K562 (cell line): ENCODE data around the gene HSF4. TPM values are rescaled to one million over a fixed set of nuclear protein-coding genes. Genes with fewer than 3 reads are reported as not detected.

Source experiments
- CBFA2T2 ChIP-seq: fragments of 450-650 bp; conservative IDR thresholded peaks from 2 replicates; pipeline ENCODE4 v1.6.1; 2017; ENCODE audit warnings: mild to moderate bottlenecking
- CTCF ChIP-seq, 3 experiments: IDR thresholded peaks in 2 of 3; conservative IDR thresholded peaks in 1 of 3; 2 replicates each; pipeline ENCODE4 v1.5.1; 2011 to 2012; ENCODE audit warnings: low read length in 3 of 3, mild to moderate bottlenecking in 3 of 3, control low read depth in 2 of 3, improper control_type of control experiment in 1 of 3, inconsistent platforms in 1 of 3, low read depth in 1 of 3, mixed read lengths in 1 of 3, moderate library complexity in 1 of 3; ENCODE audit not compliant: insufficient read depth in 2 of 3
- DMBX1 ChIP-seq: fragments of 250-450 bp; sonication (Bioruptor Pico); IDR thresholded peaks from 2 replicates; pipeline ENCODE4 v1.8.0; 2022; ENCODE audit warnings: inconsistent platforms, mild to moderate bottlenecking, moderate library complexity, borderline replicate concordance
- DNMT1 ChIP-seq: fragments of 450-650 bp; IDR thresholded peaks from 2 replicates; pipeline ENCODE4 v1.6.1; 2016; ENCODE audit warnings: antibody characterized with exemption, mild to moderate bottlenecking
- E2F5 ChIP-seq: sonication (generic); formaldehyde crosslinking; IDR thresholded peaks from 2 replicates; pipeline ENCODE4 v1.8.0; 2022; ENCODE audit warnings: mild to moderate bottlenecking, missing genetic modification reagents
- FOXJ2 ChIP-seq: fragments of 200-800 bp; sonication (Bioruptor generic); IDR thresholded peaks from 2 replicates; pipeline ENCODE4 v1.6.1; 2016; ENCODE audit warnings: missing genetic modification characterization, missing compliant biosample characterization
- GTF2F1 ChIP-seq: IDR thresholded peaks from 2 replicates; pipeline ENCODE4 v1.6.1; 2011; ENCODE audit warnings: low read depth, low read length, improper control_type of control experiment
- NRF1 ChIP-seq, 2 experiments: fragments of 450-650 bp; IDR thresholded peaks in 1 of 2; conservative IDR thresholded peaks in 1 of 2; 2 replicates each; pipeline ENCODE4 v1.6.1; 2014; ENCODE audit warnings: mild to moderate bottlenecking in 2 of 2
- RAD51 ChIP-seq: fragments of 450-650 bp; IDR thresholded peaks from 2 replicates; pipeline ENCODE4 v1.7.1; 2016; ENCODE audit warnings: low read depth, mild to moderate bottlenecking, borderline replicate concordance
- RBFOX2 ChIP-seq: fragments of 200-400 bp; formaldehyde crosslinking; IDR thresholded peaks from 2 replicates; pipeline ENCODE4 v1.6.1; 2017; ENCODE audit warnings: low read depth, mild to moderate bottlenecking, low read length, moderate library complexity
- RUNX1 ChIP-seq: sonication (generic); IDR thresholded peaks from 2 replicates; pipeline ENCODE4 v1.6.1; 2016; ENCODE audit warnings: antibody characterized with exemption, low read depth
- SMAD4 ChIP-seq: fragments of 250-450 bp; sonication (Bioruptor Pico); conservative IDR thresholded peaks from 2 replicates; pipeline ENCODE4 v1.8.0; 2021; ENCODE audit warnings: inconsistent platforms, mild to moderate bottlenecking, moderate library complexity
- SMARCB1 ChIP-seq: IDR thresholded peaks from 2 replicates; pipeline ENCODE4 v1.6.1; 2011; ENCODE audit warnings: improper control_type of control experiment, low read depth; ENCODE audit not compliant: insufficient read length
- SRSF7 ChIP-seq: fragments of 200-400 bp; formaldehyde crosslinking; optimal IDR thresholded peaks from 2 replicates; pipeline ENCODE3; 2017; ENCODE audit warnings: mild to moderate bottlenecking, low read depth, low read length
- THRA ChIP-seq: fragments of 450-650 bp; IDR thresholded peaks from 2 replicates; pipeline ENCODE4 v1.6.1; 2017; ENCODE audit warnings: mild to moderate bottlenecking, moderate library complexity
- ZBTB2 ChIP-seq: fragments of 450-650 bp; IDR thresholded peaks from 2 replicates; pipeline ENCODE4 v1.6.1; 2016; ENCODE audit warnings: antibody characterized with exemption
- ZNF121 ChIP-seq: sonication (generic); formaldehyde crosslinking; conservative IDR thresholded peaks from 2 replicates; pipeline ENCODE4 v1.8.0; 2022; ENCODE audit warnings: missing genetic modification reagents
- ZNF224 ChIP-seq: sonication (generic); formaldehyde crosslinking; IDR thresholded peaks from 2 replicates; pipeline ENCODE4 v1.8.0; 2022; ENCODE audit warnings: mild to moderate bottlenecking, missing genetic modification reagents
- ZNF253 ChIP-seq: fragments of 250-450 bp; sonication (Bioruptor Pico); conservative IDR thresholded peaks from 2 replicates; pipeline ENCODE4 v1.6.1; 2021; ENCODE audit warnings: mild to moderate bottlenecking
- ZNF77 ChIP-seq: fragments of 250-450 bp; sonication (Bioruptor Pico); IDR thresholded peaks from 2 replicates; pipeline ENCODE4 v1.5.0; 2020
- polyA plus RNA-seq, 8 experiments: library from polyadenylated mRNA; depleted of rRNA in 4 of 8; stranded (reverse) in 5 of 8; unstranded in 3 of 8; fragments of >200 nt; fragmentation: Nextera tagmentation in 2 of 8; fragmentation: Illumina TruSeq in 1 of 8; extraction: Ambion mirVana in 2 of 8; extraction: Trizol in 1 of 8; gene quantifications; 2 replicates each; pipeline versions ENCODE4 v1.2.1 to v1.2.3, GENCODE V29; 2011 to 2014; ENCODE audit warnings: inconsistent platforms in 1 of 8, missing spikeins in 1 of 8
- total RNA-seq, 7 experiments: library from RNA; depleted of rRNA in 6 of 7; stranded (reverse); fragments of >200 nt in 6 of 7; fragmentation: Illumina TruSeq in 2 of 7; extraction: Trizol in 2 of 7; gene quantifications; 2 replicates each; pipeline versions ENCODE4 v1.2.1 to v1.2.3, GENCODE V29; 2011 to 2021; ENCODE audit warnings: low replicate concordance in 1 of 7

Gene HSF4
- total and polyA plus RNA-seq, 9 of the 15 experiments (the other 6 are each of a cell fraction or from before 2014, with no cell fraction given) = 0.50 to 35.4 (median 8.8) TPM; not detected in 1

- TF ChIP-seq ZBTB2 = no peak
- TF ChIP-seq FOXJ2 = no peak
- TF ChIP-seq ZNF253 = no peak
- TF ChIP-seq RUNX1 = no peak
- TF ChIP-seq ZNF77 = no peak
- no peak for TF ChIP-seq SMARCB1
- peak; percentile 46; the same call in 1 of the 2 replicates for TF ChIP-seq RBFOX2
- TF ChIP-seq CBFA2T2 = 0 out of 2 replicates have a peak, but pooled peaks have one; percentile 10
- no peak for TF ChIP-seq E2F5 (CRISPR knock-in tag)
- no peak for TF ChIP-seq ZNF224 (CRISPR knock-in tag)
- no peak for TF ChIP-seq DMBX1 (CRISPR knock-in tag)
- TF ChIP-seq NRF1 (conservative IDR thresholded peaks at IDR 0.05 in 1 of 2, IDR thresholded peaks at IDR 0.05 in 1 of 2) = peak; percentile 67 to 71
- TF ChIP-seq RAD51 = peak; percentile 80
- peak; percentile 43; the same call in 1 of the 2 replicates for TF ChIP-seq SMAD4
- no peak for TF ChIP-seq DNMT1
- TF ChIP-seq THRA = no peak
- TF ChIP-seq SRSF7 = no peak
- TF ChIP-seq ZNF121 (CRISPR knock-in tag) = no peak
- TF ChIP-seq GTF2F1 = no peak
- no peak for TF ChIP-seq CTCF (IDR thresholded peaks at IDR 0.05 in 2 of 3, conservative IDR thresholded peaks at IDR 0.05 in 1 of 3; ENCODE audit: insufficient read depth in 2 of 3, low read depth in 1 of 3, low read length in 3 of 3)
These were observed 13.6 kb upstream of the HSF4 start, which contains the start of gene B3GNT9 (continued) for GRCh38 chr16:67150833-67151396.
